Measurements from ENCODE around the gene OBSCN. TPM values are rescaled to one million over a fixed set of nuclear protein-coding genes. Genes with fewer than 3 reads are reported as not detected.

The OBSCN gene
- total RNA-seq, 1 donor from 2014 or later: 39.4 TPM

DNA sequence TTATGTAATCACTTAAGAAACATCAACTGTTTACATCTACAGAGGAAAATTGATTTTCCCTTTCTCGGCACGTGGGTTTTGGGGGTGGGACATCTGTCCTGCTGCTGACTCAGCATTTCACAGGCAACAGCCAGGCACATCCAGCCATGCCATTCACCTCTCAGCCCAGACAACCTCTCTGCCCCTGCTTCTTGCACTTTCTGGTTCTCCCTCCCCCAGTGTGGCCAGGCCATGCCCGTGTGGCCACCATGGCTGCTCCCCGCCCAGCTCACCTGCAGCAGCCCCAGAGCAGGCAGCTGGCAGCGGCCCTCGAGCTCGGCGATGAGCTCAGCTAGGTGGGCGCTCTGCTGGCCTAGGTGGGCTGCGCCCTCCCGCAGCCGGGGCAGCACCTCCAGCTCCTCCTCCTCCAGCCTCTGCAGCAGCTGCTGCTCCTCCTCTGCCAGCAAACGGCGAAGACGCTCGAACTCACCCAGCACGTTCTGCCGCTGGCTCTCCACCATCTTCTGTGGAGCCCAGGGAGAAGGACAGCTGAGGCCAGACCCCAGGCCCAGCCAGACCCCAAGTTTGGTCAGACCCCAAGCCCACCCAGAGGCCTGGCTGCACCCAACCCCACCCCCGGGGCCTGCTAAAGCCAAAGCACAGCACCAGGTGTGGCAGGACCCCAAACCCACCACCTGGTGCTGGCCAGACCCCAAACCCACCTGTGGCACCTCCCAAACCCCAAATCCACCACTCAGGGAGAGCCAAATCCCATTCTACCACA lies 193.0 kb downstream of the OBSCN start:
- Histone ChIP-seq H3K4me3 (no peak overlapping the region), H3K36me3 (peaks cover 54% of the 10 kb centered on the region), H3K9me3 (no peaks in the 10 kb centered on the region), H3K27ac (no peak overlapping the region), H3K27me3 (no peaks in the 10 kb centered on the region), H3K4me1 (peaks cover 28% of the 10 kb centered on the region)
- intact Hi-C loops (cut with DNase I): no loop called here
- ATAC-seq: no peak
- DNase-seq: peak; percentile 49
- TF ChIP-seq, protein P1, sequence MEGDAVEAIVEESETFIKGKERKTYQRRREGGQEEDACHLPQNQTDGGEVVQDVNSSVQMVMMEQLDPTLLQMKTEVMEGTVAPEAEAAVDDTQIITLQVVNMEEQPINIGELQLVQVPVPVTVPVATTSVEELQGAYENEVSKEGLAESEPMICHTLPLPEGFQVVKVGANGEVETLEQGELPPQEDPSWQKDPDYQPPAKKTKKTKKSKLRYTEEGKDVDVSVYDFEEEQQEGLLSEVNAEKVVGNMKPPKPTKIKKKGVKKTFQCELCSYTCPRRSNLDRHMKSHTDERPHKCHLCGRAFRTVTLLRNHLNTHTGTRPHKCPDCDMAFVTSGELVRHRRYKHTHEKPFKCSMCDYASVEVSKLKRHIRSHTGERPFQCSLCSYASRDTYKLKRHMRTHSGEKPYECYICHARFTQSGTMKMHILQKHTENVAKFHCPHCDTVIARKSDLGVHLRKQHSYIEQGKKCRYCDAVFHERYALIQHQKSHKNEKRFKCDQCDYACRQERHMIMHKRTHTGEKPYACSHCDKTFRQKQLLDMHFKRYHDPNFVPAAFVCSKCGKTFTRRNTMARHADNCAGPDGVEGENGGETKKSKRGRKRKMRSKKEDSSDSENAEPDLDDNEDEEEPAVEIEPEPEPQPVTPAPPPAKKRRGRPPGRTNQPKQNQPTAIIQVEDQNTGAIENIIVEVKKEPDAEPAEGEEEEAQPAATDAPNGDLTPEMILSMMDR (IDR thresholded peaks at IDR 0.05): no peak

DNA sequence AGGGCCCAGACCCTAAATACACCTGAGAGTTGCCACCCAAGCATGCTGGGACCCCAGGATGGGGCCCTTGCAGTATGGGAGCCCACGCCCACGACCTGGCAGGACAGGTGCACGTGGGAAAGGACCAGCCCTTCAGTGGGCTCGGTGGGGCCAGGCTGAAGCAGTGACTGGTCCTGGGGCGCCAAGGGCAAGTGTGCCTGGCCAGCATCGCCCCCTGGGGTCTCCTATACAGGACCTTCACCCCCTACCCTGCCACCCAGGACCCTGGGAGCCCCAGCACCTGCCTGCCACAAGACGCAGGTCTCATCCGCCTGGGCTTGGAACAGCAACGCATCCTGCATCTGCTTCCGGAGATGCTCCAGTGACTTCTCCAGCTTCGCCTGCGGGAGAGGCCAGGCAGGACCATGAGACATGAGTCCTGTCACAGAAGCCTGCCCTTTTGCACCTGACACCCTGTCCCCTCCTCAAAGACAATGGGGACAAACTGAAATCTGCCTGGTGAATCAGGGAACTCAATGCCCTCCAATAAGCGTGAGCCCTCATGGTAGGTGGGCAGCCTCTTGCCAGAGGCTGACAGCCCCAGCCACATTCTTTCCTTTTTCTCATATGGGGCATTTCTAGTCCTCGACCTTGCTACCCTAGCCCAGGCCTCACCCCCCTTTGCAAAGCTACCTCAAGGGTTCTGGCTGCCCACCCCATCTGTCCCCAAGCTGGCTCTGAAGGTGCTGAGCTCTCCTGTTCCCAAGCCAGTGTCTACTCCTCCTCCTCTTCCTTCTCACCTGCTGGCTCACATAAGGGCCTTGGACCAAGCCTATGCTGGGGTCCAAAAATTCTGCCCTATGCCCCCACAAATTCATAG lies 194.2 kb downstream of the OBSCN start:
- peaks cover 43% of the 10 kb centered on the region for H3K36me3 ChIP-seq
- ATAC-seq (no peak), DNase-seq (peak; percentile 50)
- peaks cover 28% of the 10 kb centered on the region for H3K4me1 ChIP-seq
- no peaks in the 10 kb centered on the region for H3K27me3 ChIP-seq
- TF ChIP-seq, protein P1 (IDR thresholded peaks at IDR 0.05): no peak
- no peak overlapping the region for H3K27ac ChIP-seq
- no peak overlapping the region for H3K4me3 ChIP-seq
- intact Hi-C loops (cut with DNase I): no loop called here
- H3K9me3 ChIP-seq: no peaks in the 10 kb centered on the region

DNA sequence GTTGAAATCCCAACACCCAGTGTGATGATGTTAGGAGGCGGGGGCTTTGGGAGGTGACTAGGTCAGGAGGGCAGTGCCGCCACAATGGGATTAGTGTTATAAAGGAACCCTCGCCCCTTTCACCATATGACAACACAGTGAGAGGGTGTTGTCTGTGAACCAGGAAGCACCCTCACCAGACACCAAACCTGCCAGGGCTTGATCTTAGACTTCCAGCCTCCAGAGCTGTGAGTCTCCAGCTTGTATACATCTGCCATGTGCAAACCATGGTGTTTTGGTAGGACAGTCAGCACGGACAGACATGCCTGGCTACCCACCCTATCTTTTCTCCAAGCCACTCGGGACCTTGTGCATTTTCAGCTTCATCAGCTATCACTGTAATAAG lies 194.8 kb downstream of the OBSCN start:
- H3K9me3 ChIP-seq: no peaks in the 10 kb centered on the region
- ATAC-seq (no peak), DNase-seq (peak; percentile 17)
- H3K27ac ChIP-seq: no peak overlapping the region
- peaks cover 38% of the 10 kb centered on the region for H3K36me3 ChIP-seq
- H3K4me1 ChIP-seq: peaks cover 31% of the 10 kb centered on the region
- H3K27me3 ChIP-seq: no peaks in the 10 kb centered on the region
- no peak overlapping the region for H3K4me3 ChIP-seq
- intact Hi-C loops (cut with DNase I): no loop called here
- TF ChIP-seq, protein P1 (IDR thresholded peaks at IDR 0.05): no peak

DNA sequence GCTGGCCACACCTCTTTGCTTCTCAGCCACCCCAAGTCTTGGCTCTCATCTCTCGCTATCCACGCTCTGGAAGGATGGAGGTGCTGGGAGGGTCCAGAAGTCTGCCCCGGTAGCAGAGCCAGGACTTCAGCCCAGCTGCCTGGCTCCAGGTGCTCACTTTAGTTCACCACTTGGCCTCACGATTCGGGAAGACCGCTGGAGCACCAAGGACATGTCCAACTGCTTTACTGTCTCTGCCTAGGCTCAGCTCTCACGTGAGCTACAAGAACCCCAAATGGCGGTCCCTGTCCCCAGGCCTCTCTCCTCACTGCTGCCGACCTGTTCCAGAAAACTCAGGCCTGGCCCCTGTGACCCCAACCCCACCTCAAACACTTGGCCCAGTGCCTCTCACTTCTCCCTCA lies 195.4 kb downstream of the OBSCN start:
- no peak overlapping the region for H3K27ac ChIP-seq
- H3K36me3 ChIP-seq: peaks cover 32% of the 10 kb centered on the region
- DNase-seq (peak; percentile 39), ATAC-seq (no peak)
- peaks cover 32% of the 10 kb centered on the region for H3K4me1 ChIP-seq
- TF ChIP-seq, protein P1 (IDR thresholded peaks at IDR 0.05): no peak
- H3K27me3 ChIP-seq: no peaks in the 10 kb centered on the region
- H3K9me3 ChIP-seq: no peaks in the 10 kb centered on the region
- intact Hi-C loops (cut with DNase I): no loop called here
- H3K4me3 ChIP-seq: no peak overlapping the region

DNA sequence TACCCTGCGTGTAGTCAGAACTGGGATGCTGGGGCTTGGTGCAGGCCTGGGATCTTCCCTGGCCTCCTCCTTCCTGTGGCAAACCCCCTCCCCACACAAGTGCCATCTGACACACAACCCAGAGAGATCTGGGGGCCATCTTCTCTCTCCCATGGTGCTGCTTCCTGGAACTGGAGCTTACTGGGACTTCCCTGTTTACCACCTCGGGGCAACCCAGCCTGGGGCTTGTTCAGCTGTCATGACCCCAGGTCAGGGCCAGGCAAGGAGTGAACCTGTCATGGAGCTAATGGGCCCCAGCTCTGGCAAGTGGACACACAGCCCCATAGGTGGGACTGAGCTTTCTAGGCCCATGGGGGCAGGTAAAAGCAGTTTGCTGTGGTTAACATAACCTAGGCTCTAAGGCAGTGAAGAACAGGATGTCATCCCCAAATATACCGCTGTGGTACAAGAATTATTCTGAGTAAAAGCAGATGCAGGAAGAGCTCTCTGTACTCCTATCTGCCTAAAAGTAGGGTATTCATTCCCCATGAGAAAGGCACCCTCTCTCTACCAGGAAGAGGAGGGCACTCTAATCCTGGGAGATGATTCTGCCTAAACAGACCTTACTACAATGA lies 196.4 kb downstream of the OBSCN start:
- TF ChIP-seq, protein P1 (IDR thresholded peaks at IDR 0.05): no peak
- peak; percentile 52 for DNase-seq
- Histone ChIP-seq H3K4me3 (peak overlapping the region; percentile 80), H3K4me1 (peaks cover 32% of the 10 kb centered on the region), H3K27ac (no peak overlapping the region), H3K9me3 (no peaks in the 10 kb centered on the region), H3K36me3 (peaks cover 22% of the 10 kb centered on the region), H3K27me3 (no peaks in the 10 kb centered on the region)
- ATAC-seq: no peak
- intact Hi-C loops (cut with DNase I): no loop called here
